CD4-positive, alpha-beta T cell treated with Interleukin-17A for 1 hour (primary cell): ENCODE data around the gene LPP.

Experiments used
- DNase-seq: peaks from one replicate; pipeline ENCODE4 v3.0.0-alpha.2; 2020

The LPP gene

DNA sequence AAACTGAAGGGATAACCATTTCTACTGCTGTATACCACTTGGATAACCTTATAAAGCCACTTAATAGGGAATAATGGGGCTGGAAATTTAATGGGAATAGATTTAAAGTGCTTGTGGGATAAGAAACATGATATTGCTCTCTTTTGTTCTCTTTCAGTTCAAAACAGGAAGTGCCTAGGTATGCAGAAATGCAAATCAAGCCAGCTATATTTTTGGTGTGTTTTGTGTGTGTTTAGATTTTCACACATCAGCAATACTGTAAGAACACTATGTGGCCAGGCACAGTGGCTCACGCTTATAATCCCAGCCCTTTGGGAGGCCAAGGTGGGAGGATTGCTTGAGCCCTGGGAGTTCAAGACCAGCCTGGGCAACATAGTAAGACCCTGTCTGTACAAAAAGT is 575.5 kb downstream of the LPP start:
- DNase-seq = no peak

DNA sequence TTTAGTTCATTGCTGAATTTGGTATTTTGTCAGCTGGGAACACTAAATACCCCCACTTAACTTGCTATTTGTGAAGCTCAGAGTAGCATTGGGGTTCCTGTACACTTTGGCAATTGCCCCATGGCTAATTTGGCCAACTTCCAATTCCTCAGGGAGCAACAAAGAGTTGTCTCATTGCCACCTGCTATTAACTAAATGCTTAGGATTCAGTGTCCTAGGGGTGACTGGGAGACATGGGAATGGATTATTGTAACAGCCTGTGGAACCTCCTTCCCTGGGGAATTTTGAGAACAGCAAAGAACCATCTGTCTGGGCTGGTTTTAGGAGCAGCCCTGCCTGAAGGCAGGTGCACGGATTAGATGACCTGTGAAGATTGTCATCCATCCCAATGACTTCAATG is 580.4 kb downstream of the LPP start:
- no peak for DNase-seq

GRCh38 chr3:188739511-188739910 is 585.6 kb downstream of the LPP start:
- no peak for DNase-seq

DNA sequence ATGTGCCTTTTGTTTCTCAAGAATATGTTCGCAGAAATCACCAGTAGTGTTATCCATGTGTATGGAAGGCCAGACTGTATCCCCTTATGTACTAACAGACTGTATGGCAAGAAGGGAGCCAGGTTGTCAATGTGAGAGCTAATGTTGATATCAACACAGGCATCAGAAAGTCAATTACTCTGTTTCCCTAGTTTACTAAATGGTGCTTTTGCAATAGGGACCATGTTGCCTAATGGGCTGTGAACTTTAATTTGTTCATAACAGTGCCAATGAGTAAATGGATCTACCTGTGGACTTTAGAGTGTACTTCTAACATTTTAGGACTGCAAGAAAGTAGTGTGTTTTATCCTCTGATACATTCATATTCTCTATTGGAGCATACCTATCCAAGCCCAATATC is 586.1 kb downstream of the LPP start:
- DNase-seq = no peak

DNA sequence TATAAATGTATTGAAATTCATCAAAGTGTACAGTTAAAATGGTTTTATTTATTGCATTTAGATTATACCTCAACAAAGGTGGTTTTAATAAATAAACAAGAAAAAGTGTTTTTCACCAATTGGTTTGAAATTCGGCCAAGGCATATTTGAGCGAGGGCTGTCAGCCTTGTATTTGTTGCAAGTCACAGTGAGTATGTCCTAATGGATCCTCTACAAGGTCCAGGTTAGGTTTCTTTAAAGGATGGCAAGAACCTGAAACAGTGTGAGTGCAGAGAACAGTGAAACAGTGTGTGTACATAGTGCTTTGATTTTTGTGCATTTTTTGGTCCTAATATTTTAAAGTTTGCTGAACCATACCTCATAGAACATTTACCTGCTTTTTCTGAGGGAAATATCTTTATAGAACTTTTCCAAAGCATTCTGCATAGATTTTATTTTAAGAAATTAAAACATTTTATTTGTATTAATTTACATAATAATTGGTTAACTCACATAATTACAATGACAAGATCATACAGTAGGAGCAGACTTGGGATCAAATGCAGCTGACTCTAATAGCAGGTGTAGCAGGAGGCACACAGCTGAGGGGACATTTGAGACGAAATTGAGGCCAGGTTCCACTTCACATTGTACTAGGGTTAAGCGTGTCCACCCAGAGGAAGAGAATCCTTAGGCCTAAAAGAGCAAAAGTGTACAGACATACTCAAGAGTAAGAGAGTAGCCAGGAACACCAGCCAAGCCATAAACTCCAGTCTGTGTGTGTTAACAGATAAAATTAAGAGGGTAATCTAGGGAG is 589.0 kb downstream of the LPP start:
- no peak for DNase-seq

GRCh38 chr3:188744166-188744565 is 590.2 kb downstream of the LPP start:
- no peak for DNase-seq

GRCh38 chr3:188745031-188745430 is 591.1 kb downstream of the LPP start:
- no peak for DNase-seq

- no peak for DNase-seq
These were observed 592.4 kb downstream of the LPP start for GRCh38 chr3:188746291-188746783.

GRCh38 chr3:188747489-188747888 is 593.5 kb downstream of the LPP start:
- no peak for DNase-seq

- DNase-seq = peak; percentile 75
These were observed 595.2 kb downstream of the LPP start for GRCh38 chr3:188749010-188749617.

DNA sequence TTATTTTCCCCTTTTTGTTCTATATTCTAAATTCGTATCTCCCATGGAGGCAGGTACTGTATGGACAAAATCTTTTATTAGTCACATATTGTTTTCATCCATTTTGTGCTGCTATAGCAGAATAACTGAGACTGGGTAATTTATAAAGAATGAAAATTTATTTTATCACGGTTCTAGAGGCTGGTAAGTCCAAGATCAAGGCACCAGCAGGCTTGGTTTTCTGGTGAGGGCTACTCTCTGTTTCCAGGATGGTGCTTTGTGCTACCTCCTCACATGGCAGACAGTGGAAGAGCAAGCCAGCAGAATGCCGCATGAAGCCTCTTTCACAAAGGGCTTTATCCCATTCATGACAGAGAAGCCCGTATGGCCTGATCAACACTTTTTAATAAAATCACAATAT is 595.9 kb downstream of the LPP start:
- no peak for DNase-seq

GRCh38 chr3:188750617-188751016 is 596.7 kb downstream of the LPP start:
- DNase-seq = no peak

DNA sequence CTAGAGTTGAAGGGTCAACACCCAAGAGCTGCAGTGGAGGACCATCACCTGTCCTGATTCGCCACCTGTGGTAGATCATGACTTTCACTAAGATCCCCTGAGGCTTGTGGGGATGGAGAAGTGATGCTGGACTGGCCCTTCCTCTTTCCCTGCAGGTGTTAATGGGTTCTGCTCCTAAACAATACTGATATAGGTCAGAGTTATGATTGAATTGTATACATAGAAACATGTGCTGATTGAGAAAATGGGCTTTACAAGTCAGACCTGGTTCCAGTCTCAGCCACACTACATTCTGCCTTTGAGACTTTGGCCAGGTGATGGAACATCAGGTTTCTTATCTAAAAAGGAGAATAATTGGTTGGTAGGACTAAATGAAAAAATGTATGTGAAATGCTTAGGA is 598.9 kb downstream of the LPP start:
- DNase-seq = no peak

- no peak for DNase-seq
These were observed 600.3 kb downstream of the LPP start for GRCh38 chr3:188754267-188754666.

- DNase-seq = no peak
These were observed 602.3 kb downstream of the LPP start for GRCh38 chr3:188756241-188756640.

DNA sequence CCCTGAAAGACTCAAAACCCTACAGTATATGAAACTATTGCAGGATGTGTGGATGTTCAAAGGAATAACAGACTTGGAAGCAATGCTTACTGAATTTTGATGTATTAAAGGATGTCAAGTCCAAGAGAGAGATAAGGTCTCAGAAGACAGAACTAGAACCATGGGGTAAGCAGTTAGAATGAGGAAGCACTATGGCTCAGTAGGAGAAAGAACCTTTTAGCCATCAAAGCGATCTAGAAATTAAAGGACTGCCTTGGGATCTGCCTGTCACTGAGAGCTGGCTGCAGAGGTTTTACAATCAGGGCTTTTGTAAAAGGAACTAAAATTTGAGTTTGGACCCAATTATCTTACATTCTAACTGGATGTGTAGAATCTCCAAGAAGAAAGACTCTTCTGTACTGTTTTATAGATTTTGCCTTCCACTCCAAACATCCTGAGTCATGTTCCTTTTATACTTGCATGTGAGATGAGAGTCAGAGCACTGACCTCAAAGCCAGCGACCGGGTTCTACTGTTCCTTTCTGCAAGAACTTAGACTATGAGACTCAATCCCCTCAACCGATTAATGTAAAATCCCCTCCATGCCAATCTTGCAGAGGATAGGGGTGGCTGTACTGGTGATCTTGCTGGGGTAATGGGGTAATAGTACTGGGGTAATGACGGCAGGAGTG is 605.5 kb downstream of the LPP start:
- no peak for DNase-seq

- DNase-seq = no peak
These were observed 606.5 kb downstream of the LPP start for GRCh38 chr3:188760408-188760807.

DNA sequence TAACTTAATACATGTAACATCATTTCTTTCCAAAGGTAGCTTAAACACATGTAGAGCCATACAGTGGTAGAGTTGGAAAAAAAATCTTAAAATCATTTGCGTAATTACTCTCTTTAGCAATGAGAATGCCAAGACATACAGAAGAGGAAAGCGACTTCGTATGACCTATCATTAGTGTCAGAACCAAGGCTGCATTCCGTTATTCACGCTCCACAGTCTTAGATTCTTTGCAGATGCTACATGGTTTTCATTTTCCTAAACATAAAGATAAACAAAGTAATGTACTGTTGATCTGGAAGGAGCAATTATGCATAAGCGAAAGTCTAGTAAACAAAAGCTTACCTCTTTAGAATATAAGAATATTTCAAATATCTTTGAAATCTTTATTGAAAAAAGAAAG is 607.5 kb downstream of the LPP start:
- DNase-seq = no peak

DNA sequence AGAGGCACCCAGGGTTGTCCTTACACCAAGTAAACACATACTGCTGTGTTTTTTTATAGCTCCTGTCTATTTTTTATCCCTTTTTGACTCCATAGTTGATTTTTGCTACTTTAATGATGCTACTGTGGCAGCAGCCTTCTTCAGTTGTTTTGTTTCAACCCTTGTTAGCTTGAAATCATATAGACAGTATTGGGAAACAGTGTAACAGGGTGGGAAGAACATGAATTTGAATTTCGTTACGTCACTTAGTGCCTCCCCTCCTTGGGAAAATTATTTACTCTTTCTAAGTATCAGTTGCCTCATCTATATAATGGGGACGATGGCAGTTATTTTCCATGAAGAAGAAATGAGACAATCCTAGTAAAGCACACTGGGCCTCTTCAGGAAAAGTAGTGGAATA is 608.0 kb downstream of the LPP start:
- DNase-seq = no peak

- no peak for DNase-seq
These were observed 610.7 kb downstream of the LPP start for GRCh38 chr3:188764609-188765008.

DNA sequence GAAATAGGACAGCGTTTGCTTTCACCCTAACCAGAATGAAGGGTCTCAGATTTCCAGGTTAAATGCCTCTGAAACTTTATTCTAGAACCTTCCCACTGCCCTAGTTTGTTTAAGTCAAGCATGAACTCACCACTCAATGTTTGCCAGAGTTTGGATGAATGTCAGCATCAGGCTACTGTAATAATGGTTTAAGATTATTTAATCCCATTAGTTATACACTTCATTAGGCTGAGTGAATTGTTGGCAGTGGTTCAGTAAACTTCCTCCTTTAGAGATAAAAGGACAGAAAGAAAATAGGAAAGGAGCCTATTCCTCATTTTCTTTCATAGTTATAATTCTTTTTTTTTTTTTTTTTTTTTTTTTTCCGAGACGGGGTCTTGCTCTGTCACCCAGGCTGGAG is 615.9 kb downstream of the LPP start:
- no peak for DNase-seq

DNA sequence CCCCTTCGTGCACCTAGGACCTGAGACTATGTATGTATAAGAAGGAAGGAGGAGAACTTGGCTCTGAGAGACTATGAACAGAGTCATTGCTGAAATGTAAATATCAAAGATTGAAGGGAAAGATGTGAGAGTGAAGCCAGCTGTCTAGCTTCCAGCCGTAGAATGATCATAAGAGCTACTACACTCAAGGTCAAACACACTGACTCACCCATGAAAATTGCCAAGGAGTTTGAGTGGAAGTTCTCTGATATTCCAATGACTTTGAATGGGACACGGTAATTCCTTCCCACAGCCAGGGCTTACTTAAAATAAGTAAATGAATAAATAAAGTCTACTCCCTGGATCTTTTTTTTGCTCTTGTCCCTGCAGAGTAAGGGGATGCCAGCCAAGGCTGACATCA is 618.9 kb downstream of the LPP start:
- no peak for DNase-seq

- DNase-seq = no peak
These were observed 621.5 kb downstream of the LPP start for GRCh38 chr3:188775412-188775811.

DNA sequence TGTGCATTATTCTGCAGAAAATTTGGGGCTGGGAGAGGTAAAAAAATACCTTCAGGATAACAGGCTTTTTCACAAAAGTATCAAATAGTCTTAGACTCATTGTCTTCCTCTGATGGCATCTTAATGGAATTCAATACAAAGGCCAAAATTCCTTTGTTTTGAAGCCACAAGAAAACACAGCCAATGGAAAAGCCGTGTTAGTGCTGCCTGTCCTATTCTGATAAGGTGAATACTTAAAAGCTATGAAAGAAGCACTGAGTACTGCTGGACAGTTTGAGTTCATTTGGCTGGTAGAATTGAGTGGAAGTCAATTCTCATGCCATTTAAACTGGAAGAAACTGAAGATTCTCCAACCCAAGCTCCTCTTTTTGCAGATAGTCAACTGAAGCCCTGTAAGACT is 622.5 kb downstream of the LPP start:
- no peak for DNase-seq
